ENCODE measurements around the gene CHD1L. TPM values are rescaled to one million over a fixed set of nuclear protein-coding genes. Genes with fewer than 3 reads are reported as not detected.

CHD1L gene
- total and polyA plus RNA-seq, 2 experiments from 2014 or later, result 29.8 to 43.9 TPM

DNA sequence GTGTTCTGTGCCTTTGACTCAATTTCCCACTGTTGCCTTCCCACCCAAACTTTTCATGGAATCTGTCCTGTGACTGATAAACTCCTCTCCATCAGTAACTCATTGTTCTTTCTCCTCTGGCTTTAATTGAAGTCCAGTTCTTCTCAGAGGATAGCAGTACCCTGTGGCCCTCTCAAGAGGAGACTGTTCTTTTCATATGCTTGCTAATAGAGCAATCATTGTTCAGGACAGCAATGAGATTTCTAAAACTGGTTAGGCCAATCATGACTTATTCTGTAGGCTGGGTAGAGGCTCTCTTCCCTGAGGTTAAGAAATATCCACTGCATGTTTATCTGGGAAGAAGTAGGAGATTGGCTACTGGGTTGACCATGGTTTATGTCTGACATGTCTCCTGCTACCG is 98.8 kb downstream of the CHD1L start (continued):
- no peak for TF ChIP-seq POLR2AphosphoS5 (IDR thresholded peaks at IDR 0.05; ENCODE audit: low read depth)
- no peak for TF ChIP-seq STAT1 (IDR thresholded peaks at IDR 0.05; ENCODE audit: unreplicated experiment)
- no peak for TF ChIP-seq ZNF114 (CRISPR knock-in tag; IDR thresholded peaks at IDR 0.05)

Other genes with a start within 250 kb of the CHD1L start
- gene PRKAB2, start 70.2 kb upstream of the CHD1L start, total RNA-seq (2014; rRNA removed; shearing (Covaris generic)), result 27.3 and 32.2 TPM in 2 replicates
- gene PRKAB2, start 70.2 kb upstream of the CHD1L start, polyA plus RNA-seq (2016; fragmentation: Nextera tagmentation; extraction: Ambion mirVana), result 14.3 and 15.9 TPM in 2 replicates
- 0.35 and 0.73 TPM in 2 replicates for gene FMO5, start 17.3 kb upstream of the CHD1L start, total RNA-seq (2014; rRNA removed; shearing (Covaris generic))
- gene FMO5, start 17.3 kb upstream of the CHD1L start, polyA plus RNA-seq (2016; fragmentation: Nextera tagmentation; extraction: Ambion mirVana), result 0.54 and 0.84 TPM in 2 replicates

Measured in GM23338 (cell line).